ENCODE results near the gene PSMB7. TPM values are rescaled to one million over a fixed set of nuclear protein-coding genes. Genes with fewer than 3 reads are reported as not detected.

Gene PSMB7
- total and polyA plus RNA-seq, 2 of the 8 experiments (the other 6 are each of a cell fraction or from before 2014, with no cell fraction given): 222 to 357 TPM

DNA sequence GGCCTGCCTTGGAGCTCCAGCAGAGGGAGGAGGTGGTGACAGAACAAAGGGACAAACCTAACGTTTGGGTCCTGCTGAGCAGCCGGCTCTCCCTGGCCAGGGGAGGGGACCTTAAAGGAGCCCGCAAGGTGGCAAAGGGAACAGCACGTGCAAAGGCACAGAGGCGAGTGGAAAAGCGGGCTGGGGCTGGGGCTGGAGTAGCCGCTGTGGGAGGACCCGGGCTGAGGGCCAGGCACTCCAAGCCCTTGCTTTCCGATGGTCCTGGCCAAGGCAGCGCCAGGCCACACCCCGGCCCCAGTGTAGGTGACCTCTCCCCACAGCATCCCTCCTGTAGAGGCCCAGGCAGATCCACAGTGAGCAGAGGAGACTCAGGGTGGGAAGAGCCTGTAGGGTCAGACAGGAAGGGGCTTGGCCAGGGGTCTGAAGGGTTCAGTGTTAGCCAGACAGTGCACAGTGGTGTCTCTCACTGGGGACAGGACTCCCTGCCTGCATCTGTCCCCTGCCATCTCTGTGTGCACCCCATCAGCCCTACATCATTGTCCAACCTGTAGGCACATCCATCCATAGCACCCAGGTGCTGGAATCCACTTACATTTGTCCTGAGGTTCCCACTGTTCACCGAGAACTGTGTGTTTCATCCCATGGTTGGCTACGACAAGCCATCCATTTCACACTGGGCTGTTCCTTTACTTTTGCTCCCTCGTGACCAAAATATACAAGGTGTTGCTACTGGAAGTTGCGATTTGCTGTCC, 80.5 kb downstream of the PSMB7 start:
- no peaks in the 10 kb centered on the region; the same call in 1 of the 2 replicates for H3K23me2 ChIP-seq (ENCODE audit: low read depth, low read length)
- no peak for FAIRE-seq
- no peak overlapping the region for H3K14ac ChIP-seq (ENCODE audit: insufficient read length)
- TF ChIP-seq JUND (IDR thresholded peaks at IDR 0.05; ENCODE audit: low read length): no peak
- no peak for TF ChIP-seq NANOG (IDR thresholded peaks at IDR 0.05; ENCODE audit: insufficient read depth, low read depth, low read length, poor library complexity, severe bottlenecking)
- no peak for TF ChIP-seq SUZ12 (IDR thresholded peaks at IDR 0.05; ENCODE audit: low read length)
- TF ChIP-seq TCF12 (IDR thresholded peaks at IDR 0.05; ENCODE audit: low read depth, low read length): no peak
- TF ChIP-seq BACH1 (IDR thresholded peaks at IDR 0.05; ENCODE audit: low read length): no peak
- no peak for TF ChIP-seq POU5F1 (IDR thresholded peaks at IDR 0.05; ENCODE audit: low read depth, low read length)
- H3K4me2 ChIP-seq (ENCODE audit: insufficient read depth in 1 of 2, low read depth in 2 of 2, low read length in 2 of 2): no peak overlapping the region
- H2BK15ac ChIP-seq (ENCODE audit: low read length): no peak overlapping the region
- 86% methylated on average over 15 of the region's 15 CpGs; no CpG with 5 or more reads in 1 of the 2 experiments for WGBS, 2 experiments (ENCODE audit: extremely low coverage in 1 of 2, insufficient coverage in 1 of 2, insufficient read length in 1 of 2, insufficient replicate concordance in 2 of 2, low coverage in 1 of 2, low lambda C conversion rate in 2 of 2, missing lambda C conversion rate in 1 of 2)
- H2BK5ac ChIP-seq (ENCODE audit: low read depth, low read length): no peak overlapping the region
- no peak overlapping the region for H2BK12ac ChIP-seq (ENCODE audit: low read depth, low read length)
- H3K27me3 ChIP-seq (replicated peaks in 1 of 4; ENCODE audit: control insufficient read depth in 3 of 4, extremely low read depth in 1 of 4, insufficient read depth in 3 of 4, low read length in 3 of 4): no peaks in the 10 kb centered on the region
- H3K79me1 ChIP-seq (ENCODE audit: low read depth, low read length): no peaks in the 10 kb centered on the region
- H3K27ac ChIP-seq (ENCODE audit: low read depth, low read length): no peak overlapping the region
- no peak overlapping the region for H2AK5ac ChIP-seq (ENCODE audit: low read depth, low read length)
- no peak for DNase-seq (ENCODE audit: low read depth in 1 of 2, low spot score in 2 of 2)
- no peaks in the 10 kb centered on the region; a peak in 2 of 4 replicates for H3K9me3 ChIP-seq (ENCODE audit: insufficient read depth in 2 of 2, low read depth in 1 of 2, low read length in 1 of 2)
- H3K4ac ChIP-seq (replicated peaks; ENCODE audit: insufficient read length, low read depth, low read length): no peak overlapping the region
- no peak overlapping the region for H4K5ac ChIP-seq (ENCODE audit: insufficient read length, low read depth, low read length)
- no peak overlapping the region for H4K8ac ChIP-seq (ENCODE audit: extremely low read depth, insufficient read depth, low read length)
- H4K20me1 ChIP-seq (replicated peaks in 1 of 2; ENCODE audit: control insufficient read depth in 1 of 2, insufficient read depth in 2 of 2, low read length in 2 of 2): peaks cover 0 to 3% of the 10 kb centered on the region in 2 experiments
- H2AFZ ChIP-seq (ENCODE audit: low read length): no peak overlapping the region
- CTCF ChIA-PET (ENCODE audit: partially characterized antibody): interaction anchor here (1.0 to 3.9 kb wide), 4 partner anchors 9 to 27 kb away, joined by 3 to 13 read pairs (median 8); no protein-coding TSS in a partner anchor
- no peak overlapping the region for H3K18ac ChIP-seq (ENCODE audit: extremely low read depth, low read length)
- peaks cover 0 to 6% (median 5%) of the 10 kb centered on the region in 4 experiments; a peak in 5 of 7 replicates for H3K4me1 ChIP-seq (replicated peaks in 1 of 4; ENCODE audit: control insufficient read depth in 3 of 4, insufficient read depth in 4 of 4, low read length in 3 of 4)
- no peak overlapping the region for H3K4me3 ChIP-seq (ENCODE audit: extremely low read depth in 1 of 4, insufficient read depth in 2 of 4, low read depth in 3 of 4, low read length in 4 of 4)
- H3K56ac ChIP-seq (replicated peaks; ENCODE audit: insufficient read length, low read depth, low read length): no peak overlapping the region
- H2BK20ac ChIP-seq (ENCODE audit: low read length): no peak overlapping the region
- no peak overlapping the region for H3K23ac ChIP-seq (ENCODE audit: insufficient read length)
- no peak overlapping the region for H3K9ac ChIP-seq (replicated peaks in 1 of 4; ENCODE audit: extremely low read depth in 1 of 4, low read depth in 3 of 4, low read length in 3 of 4)
- no peak overlapping the region for H2BK120ac ChIP-seq (replicated peaks; ENCODE audit: low read depth, low read length)
- POLR2A ChIA-PET (ENCODE audit: partially characterized antibody): interaction anchor here (1.2 kb wide), 1 partner anchor 13 kb away, joined by 3 read pairs; no protein-coding TSS in a partner anchor
- H4K91ac ChIP-seq (replicated peaks; ENCODE audit: insufficient read length, low read length): no peak overlapping the region
- no peaks in the 10 kb centered on the region for H3K36me3 ChIP-seq (ENCODE audit: control insufficient read depth in 2 of 4, insufficient read depth in 4 of 4, low read length in 3 of 4)
- no peaks in the 10 kb centered on the region for H3K79me2 ChIP-seq (ENCODE audit: control insufficient read depth in 1 of 2, insufficient read depth in 2 of 2, low read length in 2 of 2)

Data from H1 (cell line).